GM18517 (cell line): Measurements from ENCODE around the gene EPB41L3.
"Not testable (repeated sequence)": the region's sequence is repeated elsewhere in the genome, so short reads cannot be mapped to it uniquely, and the experiment has no call there.

ENCODE experiments used
- ATAC-seq: cut with Tn5 transposase; IDR thresholded peaks from one replicate; pipeline ENCODE4 v1.9.1; 2021; ENCODE audit warnings: mild to moderate bottlenecking, moderate library complexity; ENCODE audit not compliant: unreplicated experiment

EPB41L3 gene

DNA sequence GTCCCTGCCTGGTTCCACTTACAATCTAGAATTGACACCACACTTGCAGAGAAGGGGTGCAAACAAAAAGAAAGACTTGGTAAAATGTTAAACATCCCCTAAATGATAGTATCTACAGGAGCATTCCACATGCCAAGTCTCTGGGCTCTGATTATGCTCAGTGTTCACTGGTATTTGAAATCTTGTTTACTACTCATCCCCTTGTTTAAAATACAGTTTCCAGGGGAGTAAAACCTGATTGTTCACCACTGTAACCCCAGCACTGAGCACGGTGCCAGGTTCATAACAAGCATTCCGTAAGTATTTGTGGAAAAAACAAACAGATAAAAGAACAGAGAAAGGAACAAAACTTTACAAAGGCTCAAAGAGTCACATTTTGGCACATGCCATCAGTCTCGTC, 11.7 kb downstream of the EPB41L3 start:
- no peak for ATAC-seq

DNA sequence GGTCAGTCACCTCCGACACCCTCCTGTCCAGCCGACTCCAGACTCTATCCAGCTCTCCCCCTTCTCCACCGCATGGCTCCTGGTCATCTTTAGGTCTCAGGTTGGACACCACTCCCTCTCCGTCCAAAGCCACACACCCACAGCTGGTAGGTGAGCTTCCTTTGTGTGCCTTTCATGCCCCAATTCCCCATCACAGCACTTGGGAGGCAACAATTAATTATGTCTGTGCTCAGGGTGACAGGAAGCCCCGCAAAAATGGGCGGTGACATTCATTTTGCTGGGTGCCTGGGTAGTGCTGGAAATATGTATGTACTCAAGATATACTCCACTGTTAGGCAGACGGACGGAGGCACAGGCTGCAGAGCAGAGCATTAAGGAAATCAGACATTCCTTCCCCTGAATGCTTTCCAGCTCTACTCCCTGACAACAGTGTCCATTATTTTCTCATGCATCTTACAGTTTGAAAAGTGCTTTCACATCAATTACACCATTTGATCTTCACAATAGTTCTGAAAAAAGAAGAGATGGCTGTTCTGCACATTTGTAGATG, 13.1 kb downstream of the EPB41L3 start:
- ATAC-seq = no peak

DNA sequence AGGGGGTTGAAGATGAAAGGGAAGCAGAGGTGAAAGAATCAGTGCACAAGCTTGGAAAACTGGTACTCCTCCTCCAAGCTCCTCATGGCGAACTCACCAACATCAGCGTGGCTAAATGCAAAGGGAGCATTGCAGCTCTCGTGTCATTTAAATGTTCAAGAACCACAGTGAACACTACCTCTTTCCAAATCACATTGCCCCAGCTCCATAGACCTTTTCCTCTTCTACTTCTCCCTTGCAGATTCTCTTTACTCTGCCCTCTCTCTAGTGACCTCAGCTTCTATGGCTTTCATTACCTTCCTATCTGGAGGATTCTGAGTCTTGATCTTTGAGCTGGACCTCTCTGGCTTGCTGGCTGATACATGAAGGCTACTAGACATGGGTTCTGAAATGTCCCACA, 14.3 kb downstream of the EPB41L3 start:
- ATAC-seq = no peak

- ATAC-seq = no peak
Observed at GRCh38 chr18:5527603-5528002, 16.2 kb downstream of the EPB41L3 start.

DNA sequence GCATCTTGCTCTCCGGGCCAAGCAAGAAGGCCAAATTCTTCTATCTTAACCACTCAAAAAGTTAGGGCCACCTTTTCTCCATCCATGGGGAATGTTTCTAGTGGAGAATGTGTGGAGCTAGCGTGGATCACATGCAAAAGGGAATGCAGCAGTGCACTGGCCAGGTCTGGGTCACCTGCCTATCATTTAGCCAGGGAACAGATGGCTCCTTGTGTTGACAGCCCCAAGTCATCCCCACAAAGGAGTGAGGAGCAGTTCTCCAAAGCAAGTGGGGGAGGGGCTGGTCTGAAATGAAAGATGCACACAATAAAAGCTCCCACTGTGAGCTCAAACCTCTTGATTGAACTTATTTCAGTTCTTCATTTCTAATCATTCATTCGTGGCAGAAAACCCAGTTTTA, 19.1 kb downstream of the EPB41L3 start:
- no peak for ATAC-seq

GRCh38 chr18:5521000-5521399, 22.8 kb downstream of the EPB41L3 start:
- ATAC-seq = no peak

GRCh38 chr18:5520464-5520863, 23.3 kb downstream of the EPB41L3 start:
- no peak for ATAC-seq

GRCh38 chr18:5519448-5520298, 24.1 kb downstream of the EPB41L3 start:
- no peak for ATAC-seq

DNA sequence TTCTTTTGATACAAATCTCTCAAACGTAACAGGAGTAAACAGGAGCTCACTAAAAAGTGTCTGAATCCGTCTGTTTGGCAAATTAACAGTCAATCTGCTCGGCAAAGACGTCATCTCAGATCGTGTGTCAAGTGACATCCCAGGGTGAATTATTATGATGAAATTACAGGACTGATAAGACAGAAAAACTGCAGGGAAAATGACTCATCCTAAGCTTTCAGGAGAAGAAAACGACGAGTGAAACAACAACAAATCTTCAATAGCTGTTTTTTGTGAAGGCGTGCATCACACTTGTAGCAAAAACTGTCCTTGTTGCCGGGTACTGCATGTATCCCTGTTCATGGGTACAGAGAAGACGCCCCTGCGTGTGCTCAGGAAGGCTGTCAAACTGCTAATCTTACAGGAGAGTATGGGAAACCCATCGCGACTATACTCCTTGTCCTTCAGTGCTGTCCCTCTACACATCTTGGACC, 24.9 kb downstream of the EPB41L3 start:
- ATAC-seq = no peak

GRCh38 chr18:5518179-5518770, 25.5 kb downstream of the EPB41L3 start:
- no peak for ATAC-seq

DNA sequence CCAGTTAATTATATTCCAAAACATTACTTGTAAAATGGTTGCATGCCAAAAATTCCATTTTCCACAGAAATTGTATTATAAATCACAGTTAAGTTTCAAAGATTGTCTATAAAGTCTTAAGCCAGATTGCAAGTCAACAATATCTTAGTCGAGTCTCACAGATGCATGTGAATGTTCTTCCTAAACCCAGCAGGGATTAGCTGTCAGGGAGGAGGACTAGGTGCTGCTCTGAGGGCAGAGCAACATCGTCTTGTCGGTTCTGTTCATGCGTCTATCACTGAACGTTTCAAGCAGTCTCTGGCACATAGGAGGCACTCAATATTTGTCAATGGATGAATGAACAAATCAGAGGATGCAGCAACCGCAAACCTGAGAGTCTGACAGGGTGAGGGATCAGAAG, 27.0 kb downstream of the EPB41L3 start:
- no peak for ATAC-seq

- ATAC-seq = no peak
Observed at GRCh38 chr18:5515011-5515784, 28.6 kb downstream of the EPB41L3 start.

- ATAC-seq = no peak
Observed at GRCh38 chr18:5513947-5514346, 29.9 kb downstream of the EPB41L3 start.

DNA sequence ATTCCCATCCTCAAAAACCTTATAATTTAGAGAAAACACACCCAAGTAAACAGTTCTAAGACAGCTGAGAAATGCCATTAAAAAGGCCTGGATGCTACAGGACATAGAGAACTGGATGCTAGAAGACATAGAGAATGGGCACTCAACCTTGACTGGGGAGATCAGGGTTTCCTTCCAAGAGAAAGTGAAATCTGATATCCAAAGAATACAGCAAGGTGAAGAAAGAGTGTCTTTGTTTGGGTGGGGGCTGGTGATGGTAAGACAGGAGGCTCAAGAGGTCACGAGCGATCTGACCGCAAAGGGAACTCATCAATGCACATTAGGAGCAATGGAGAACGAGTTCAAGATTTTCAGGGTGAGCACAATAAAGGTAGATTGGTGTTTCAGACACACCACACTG, 31.6 kb downstream of the EPB41L3 start:
- ATAC-seq = no peak

DNA sequence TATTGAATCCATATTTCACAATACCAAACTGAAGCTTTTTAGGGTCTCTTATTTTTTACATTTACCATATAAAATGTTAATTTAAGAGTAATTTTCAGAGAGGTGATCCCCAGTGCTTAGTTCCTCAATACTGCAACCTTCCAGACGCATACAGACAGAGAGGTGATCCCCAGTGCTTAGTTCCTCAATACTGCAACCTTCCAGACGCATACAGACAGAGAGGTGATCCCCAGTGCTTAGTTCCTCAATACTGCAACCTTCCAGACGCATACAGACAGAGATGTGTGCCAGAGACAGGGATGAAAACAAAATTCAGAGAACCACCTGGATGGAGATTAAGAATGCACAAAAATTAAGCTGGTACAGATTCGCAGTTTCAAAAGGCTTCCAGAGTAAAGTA, 32.3 kb downstream of the EPB41L3 start:
- ATAC-seq = not testable (repeated sequence)

DNA sequence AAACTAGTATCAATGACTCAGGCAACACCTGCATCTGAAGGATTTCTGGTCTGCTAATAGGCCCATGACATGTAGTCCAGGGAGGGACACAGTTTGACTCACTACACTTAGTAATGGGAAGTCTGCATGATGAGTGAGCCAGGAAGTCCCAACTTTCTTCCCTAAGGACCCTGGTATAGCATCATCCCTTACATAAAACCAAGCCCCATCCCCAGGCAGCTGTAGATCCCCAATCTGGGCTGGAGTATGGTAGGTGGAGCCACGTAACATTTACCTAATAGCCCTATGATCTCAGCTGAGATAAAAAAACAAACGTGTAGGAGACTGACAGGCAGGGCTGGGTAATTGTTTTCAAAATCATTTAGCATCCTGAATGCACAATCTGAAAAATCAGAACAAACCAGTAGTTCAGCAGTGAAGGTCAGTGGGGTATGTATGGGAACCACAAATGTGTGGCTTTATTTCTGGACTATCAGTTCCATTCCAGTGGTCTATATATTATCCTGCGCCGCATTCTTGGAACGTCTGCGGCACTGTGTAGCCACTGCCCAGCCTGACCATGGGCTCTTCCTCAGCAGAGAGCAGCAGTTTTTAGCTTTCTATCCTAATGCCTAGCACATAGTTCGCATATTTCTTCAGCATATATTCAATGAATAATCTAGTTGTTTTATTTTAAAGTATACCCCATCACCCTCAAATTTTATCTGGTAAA, 33.5 kb downstream of the EPB41L3 start:
- no peak for ATAC-seq

DNA sequence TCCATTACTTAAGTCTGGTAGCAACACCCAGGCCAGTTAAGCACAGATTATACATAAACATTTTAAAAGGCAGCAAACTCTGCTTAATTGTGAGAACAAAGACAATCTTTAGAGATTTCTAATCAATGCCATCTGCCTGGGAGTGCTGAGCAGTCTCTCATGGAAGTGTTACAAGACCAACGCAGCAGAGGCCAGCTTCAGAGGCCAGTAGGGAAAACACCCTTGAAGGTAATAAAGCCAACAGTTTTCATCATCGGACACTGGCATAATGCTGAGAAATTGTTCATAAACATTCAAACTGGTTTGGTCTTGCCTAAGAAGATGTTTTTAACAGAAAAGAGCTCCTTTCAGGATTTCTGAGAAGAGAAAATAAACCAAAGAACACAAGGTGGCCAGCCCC, 35.0 kb downstream of the EPB41L3 start:
- ATAC-seq = no peak

DNA sequence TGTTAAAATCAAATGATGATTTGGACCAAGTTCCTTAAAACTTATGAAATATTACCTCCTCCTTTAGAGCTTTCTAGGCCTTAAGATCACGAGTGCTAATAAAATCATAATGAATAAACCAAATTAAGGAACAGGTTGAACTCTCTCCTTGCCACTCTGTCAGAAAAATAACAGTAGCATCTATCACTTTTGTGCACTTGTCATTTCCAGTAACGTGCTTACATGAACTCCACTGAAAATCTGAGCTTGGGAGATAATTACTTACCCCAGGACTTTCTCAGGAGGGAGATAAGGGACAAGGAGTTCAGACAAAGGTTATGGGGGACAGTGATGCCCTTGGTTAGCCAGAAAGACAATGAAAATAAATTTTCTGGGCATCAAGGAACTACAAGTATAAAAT, 36.0 kb downstream of the EPB41L3 start:
- ATAC-seq = no peak

DNA sequence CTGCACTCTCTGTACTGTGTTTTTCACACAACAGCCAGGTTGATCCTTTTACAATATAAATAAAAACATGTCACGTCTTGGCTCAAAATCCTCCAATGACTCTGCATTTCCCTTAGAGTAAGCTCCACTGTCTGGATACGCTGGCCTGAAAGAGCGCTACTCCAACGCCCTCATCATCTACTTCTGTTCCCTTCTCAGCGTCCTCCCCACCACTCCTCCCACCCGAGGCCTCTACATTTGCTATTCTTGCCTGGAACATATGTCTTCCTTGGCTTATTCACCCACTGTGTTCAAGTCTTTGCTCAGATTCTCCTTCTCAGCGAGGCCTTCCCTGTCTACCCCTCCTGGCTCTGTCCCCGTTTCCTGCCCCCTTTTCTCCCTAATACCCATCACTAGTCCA, 37.6 kb downstream of the EPB41L3 start:
- ATAC-seq = no peak

DNA sequence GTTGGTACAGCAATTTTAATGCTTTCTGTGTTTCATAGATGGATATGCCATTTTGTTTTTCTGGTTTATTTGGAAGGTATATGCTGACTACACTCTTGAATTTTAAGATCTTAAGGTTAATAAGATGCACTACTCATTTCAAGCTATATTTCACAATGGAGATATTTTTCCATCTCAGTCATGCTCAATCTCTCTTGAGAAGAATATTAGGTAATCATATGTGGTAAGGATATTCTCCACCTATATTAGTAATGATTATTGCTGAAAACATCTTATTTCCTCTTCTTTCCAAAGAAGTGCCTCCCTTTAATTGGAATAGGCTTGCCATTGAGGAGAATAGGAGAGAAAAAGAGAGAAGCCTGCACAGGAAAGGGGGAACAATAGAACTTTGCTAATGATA, 40.1 kb downstream of the EPB41L3 start:
- no peak for ATAC-seq
